Measurements from ENCODE around the gene AR.

AR gene

GRCh38 chrX:67759018-67759417 lies 215.2 kb downstream of the AR start:
- TF ChIP-seq NFIC (IDR thresholded peaks at IDR 0.05): no peak
- TF ChIP-seq CEBPB (IDR thresholded peaks at IDR 0.05): no peak
- TF ChIP-seq USF1 (IDR thresholded peaks at IDR 0.05): no peak
- no peak for TF ChIP-seq REST (IDR thresholded peaks at IDR 0.05; ENCODE audit: low read depth)
- TF ChIP-seq MAX (IDR thresholded peaks at IDR 0.05): no peak
- TF ChIP-seq FOXM1 (IDR thresholded peaks at IDR 0.05; ENCODE audit: borderline replicate concordance, low read depth): no peak
- TF ChIP-seq EGR1 (IDR thresholded peaks at IDR 0.05): no peak
- TF ChIP-seq TCF12 (IDR thresholded peaks at IDR 0.05; ENCODE audit: low read depth): no peak
- no peak for TF ChIP-seq TAF1 (IDR thresholded peaks at IDR 0.05; ENCODE audit: low read depth)
- TF ChIP-seq ZBTB7A (IDR thresholded peaks at IDR 0.05; ENCODE audit: low read depth): no peak
- TF ChIP-seq YY1 (IDR thresholded peaks at IDR 0.05; ENCODE audit: low read depth): no peak
- no peak for TF ChIP-seq RAD21 (IDR thresholded peaks at IDR 0.05; ENCODE audit: low read depth)
- TF ChIP-seq TEAD4 (IDR thresholded peaks at IDR 0.05): no peak

- TF ChIP-seq NFIC (IDR thresholded peaks at IDR 0.05) (no peak), CREB1 (IDR thresholded peaks at IDR 0.05; ENCODE audit: low read depth) (no peak), RAD21 (IDR thresholded peaks at IDR 0.05; ENCODE audit: low read depth) (no peak), REST (IDR thresholded peaks at IDR 0.05; ENCODE audit: low read depth) (no peak), CEBPB (IDR thresholded peaks at IDR 0.05) (no peak), EP300 (IDR thresholded peaks at IDR 0.05; ENCODE audit: borderline replicate concordance) (no peak), TAF1 (IDR thresholded peaks at IDR 0.05; ENCODE audit: low read depth) (no peak), TCF12 (IDR thresholded peaks at IDR 0.05; ENCODE audit: low read depth) (no peak), MAX (IDR thresholded peaks at IDR 0.05) (no peak), FOXM1 (IDR thresholded peaks at IDR 0.05; ENCODE audit: borderline replicate concordance, low read depth) (no peak), TEAD4 (IDR thresholded peaks at IDR 0.05) (no peak), ZBTB7A (IDR thresholded peaks at IDR 0.05; ENCODE audit: low read depth) (no peak)
Measured at GRCh38 chrX:67777148-67777547, 233.3 kb downstream of the AR start.

- TF ChIP-seq RAD21 (IDR thresholded peaks at IDR 0.05; ENCODE audit: low read depth) (no peak), MAX (IDR thresholded peaks at IDR 0.05) (no peak), EP300 (IDR thresholded peaks at IDR 0.05; ENCODE audit: borderline replicate concordance) (no peak), ZBTB7A (IDR thresholded peaks at IDR 0.05; ENCODE audit: low read depth) (no peak), CREB1 (IDR thresholded peaks at IDR 0.05; ENCODE audit: low read depth) (no peak), EGR1 (IDR thresholded peaks at IDR 0.05) (no peak), TAF1 (IDR thresholded peaks at IDR 0.05; ENCODE audit: low read depth) (no peak), YY1 (IDR thresholded peaks at IDR 0.05; ENCODE audit: low read depth) (no peak), USF1 (IDR thresholded peaks at IDR 0.05) (no peak), TCF12 (IDR thresholded peaks at IDR 0.05; ENCODE audit: low read depth) (no peak), TEAD4 (IDR thresholded peaks at IDR 0.05) (no peak), FOXM1 (IDR thresholded peaks at IDR 0.05; ENCODE audit: borderline replicate concordance, low read depth) (no peak), NFIC (IDR thresholded peaks at IDR 0.05) (no peak), CEBPB (IDR thresholded peaks at IDR 0.05) (no peak), REST (IDR thresholded peaks at IDR 0.05; ENCODE audit: low read depth) (no peak)
Measured at GRCh38 chrX:67779099-67779498, 235.3 kb downstream of the AR start.
